Skeletal muscle satellite cell (primary cell): ENCODE data around the gene PAX6.

Source experiments
- H3K27me3 ChIP-seq: 2 replicates; pipeline ENCODE4 v1.7.0; 2013; ENCODE audit warnings: low read length; ENCODE audit not compliant: control insufficient read depth, insufficient read depth
- H3K36me3 ChIP-seq: 2 replicates; pipeline ENCODE4 v1.7.0; 2013; ENCODE audit warnings: mild to moderate bottlenecking, control low read depth, low read length; ENCODE audit not compliant: insufficient read depth
- H3K4me1 ChIP-seq: 2 replicates; pipeline ENCODE4 v1.7.0; 2013; ENCODE audit warnings: low read length; ENCODE audit not compliant: control insufficient read depth, insufficient read depth
- H3K4me2 ChIP-seq: 2 replicates; pipeline ENCODE4 v1.7.0; 2013; ENCODE audit warnings: mild to moderate bottlenecking, low read length
- H3K4me3 ChIP-seq: 2 replicates; pipeline ENCODE4 v1.7.0; 2013; ENCODE audit warnings: low read length
- H3K9ac ChIP-seq: 2 replicates; pipeline ENCODE4 v1.7.0; 2013; ENCODE audit warnings: mild to moderate bottlenecking, low read depth, low read length, moderate library complexity
- H3K9me3 ChIP-seq: replicated peaks from 2 replicates; pipeline ENCODE4 v1.7.0; 2013; ENCODE audit warnings: mild to moderate bottlenecking, control low read depth, low read length

The PAX6 gene

DNA sequence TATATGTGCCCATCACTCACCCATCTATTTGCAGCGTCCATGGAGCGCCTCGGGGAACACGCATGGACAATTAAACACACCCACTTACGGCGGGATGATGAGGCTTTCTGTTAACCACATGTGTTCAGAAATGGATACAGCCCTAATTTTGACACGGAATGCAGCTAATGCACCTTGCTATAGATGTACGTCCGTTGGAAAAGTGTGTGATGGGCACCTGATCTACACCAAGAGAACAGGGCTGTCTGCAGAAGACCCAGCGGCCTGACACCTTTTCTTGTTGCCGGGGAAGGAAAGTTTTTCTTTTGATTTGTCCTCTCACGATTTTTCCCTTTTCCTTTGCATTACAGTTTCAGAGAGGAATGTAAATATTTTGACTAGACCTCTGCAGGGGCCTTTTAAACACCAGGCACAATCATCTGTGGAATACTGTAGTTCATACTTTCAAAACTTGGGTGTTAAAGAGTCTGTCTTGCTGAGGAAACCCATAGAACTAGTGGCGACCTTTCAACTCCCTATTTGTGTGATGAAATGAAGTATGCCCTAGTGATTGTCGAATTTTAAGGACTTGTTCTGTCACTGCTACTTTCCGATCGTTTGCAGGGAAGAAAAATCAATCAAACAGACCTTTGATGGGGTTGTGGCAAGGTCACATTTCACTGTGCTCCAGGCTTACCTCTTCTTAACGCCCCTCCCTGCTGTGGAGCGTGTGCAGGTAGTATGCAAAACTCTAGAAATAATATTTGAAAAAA is 16.5 kb upstream of the PAX6 start:
- Histone ChIP-seq H3K36me3 (no peaks in the 10 kb centered on the region), H3K9me3 (no peaks in the 10 kb centered on the region), H3K4me2 (peak overlapping the region; percentile 5), H3K27me3 (peaks cover 97% of the 10 kb centered on the region), H3K4me1 (peaks cover 3% of the 10 kb centered on the region), H3K9ac (no peak overlapping the region), H3K4me3 (no peak overlapping the region)

GRCh38 chr11:31826536-31827438 is 15.7 kb upstream of the PAX6 start:
- Histone ChIP-seq H3K36me3 (no peaks in the 10 kb centered on the region), H3K9ac (no peak overlapping the region), H3K4me1 (peaks cover 3% of the 10 kb centered on the region), H3K4me3 (no peak overlapping the region), H3K9me3 (no peaks in the 10 kb centered on the region), H3K4me2 (peak overlapping the region; percentile 5), H3K27me3 (peaks cover 97% of the 10 kb centered on the region)

- H3K4me3 ChIP-seq: no peak overlapping the region
- H3K4me1 ChIP-seq: peaks cover 3% of the 10 kb centered on the region
- H3K9ac ChIP-seq: no peak overlapping the region
- H3K9me3 ChIP-seq: no peaks in the 10 kb centered on the region
- H3K4me2 ChIP-seq: no peak overlapping the region
- no peaks in the 10 kb centered on the region for H3K36me3 ChIP-seq
- peaks cover 98% of the 10 kb centered on the region for H3K27me3 ChIP-seq
These were observed 14.8 kb upstream of the PAX6 start for GRCh38 chr11:31825838-31826484.

DNA sequence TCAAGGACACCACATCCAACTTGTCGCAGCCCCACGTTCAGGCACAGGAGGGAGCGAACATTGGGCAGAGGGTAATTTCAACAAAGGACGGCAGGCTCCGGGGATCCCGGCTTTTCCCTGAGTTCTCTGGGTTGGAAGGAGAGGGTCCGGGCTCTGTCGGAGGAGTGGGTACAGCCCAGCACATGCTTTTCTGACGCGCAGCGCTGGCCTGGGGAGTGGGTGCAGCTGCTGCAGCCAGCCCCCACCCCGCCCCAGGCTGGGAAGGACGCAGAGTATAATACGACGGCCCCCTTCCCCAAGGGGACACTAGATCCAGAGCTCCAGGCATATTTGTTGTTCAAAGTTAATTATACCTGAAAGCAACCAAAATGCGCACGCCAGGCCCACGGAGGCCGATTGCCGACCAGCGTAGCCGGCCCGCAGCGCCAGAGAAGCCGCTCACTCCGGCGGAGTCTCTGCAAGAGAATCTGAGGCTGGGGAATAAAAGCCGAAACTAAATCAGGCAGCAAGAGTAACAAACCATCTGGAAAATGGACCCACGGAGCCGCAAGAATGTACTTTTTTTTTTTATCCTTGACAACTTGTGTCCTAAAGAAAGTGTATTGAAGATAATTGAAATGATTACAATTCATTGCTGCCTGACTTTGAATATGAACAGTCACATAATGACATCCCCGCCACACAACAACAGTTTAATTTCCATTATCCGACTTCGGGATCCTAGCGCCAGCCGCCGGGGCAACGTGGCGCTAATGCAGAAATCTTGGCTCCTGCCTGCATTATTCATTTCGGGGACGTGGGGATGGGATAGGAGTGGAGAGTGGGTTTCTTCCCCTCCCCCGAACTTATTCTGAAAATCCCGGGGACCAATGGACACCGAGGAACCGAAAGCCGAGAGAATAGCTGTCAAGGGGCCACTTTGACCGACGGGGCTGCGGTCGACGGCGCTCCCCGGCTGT is 14.0 kb upstream of the PAX6 start:
- Histone ChIP-seq H3K9me3 (no peaks in the 10 kb centered on the region), H3K27me3 (peaks cover 97% of the 10 kb centered on the region), H3K4me2 (no peak overlapping the region), H3K4me3 (no peak overlapping the region), H3K4me1 (peaks cover 3% of the 10 kb centered on the region), H3K36me3 (no peaks in the 10 kb centered on the region), H3K9ac (no peak overlapping the region)

- peaks cover 97% of the 10 kb centered on the region for H3K27me3 ChIP-seq
- H3K4me3 ChIP-seq: no peak overlapping the region
- no peaks in the 10 kb centered on the region for H3K9me3 ChIP-seq
- no peaks in the 10 kb centered on the region for H3K36me3 ChIP-seq
- H3K9ac ChIP-seq: no peak overlapping the region
- H3K4me1 ChIP-seq: peaks cover 3% of the 10 kb centered on the region
- no peak overlapping the region for H3K4me2 ChIP-seq
These were observed 13.3 kb upstream of the PAX6 start for GRCh38 chr11:31824332-31824878.

DNA sequence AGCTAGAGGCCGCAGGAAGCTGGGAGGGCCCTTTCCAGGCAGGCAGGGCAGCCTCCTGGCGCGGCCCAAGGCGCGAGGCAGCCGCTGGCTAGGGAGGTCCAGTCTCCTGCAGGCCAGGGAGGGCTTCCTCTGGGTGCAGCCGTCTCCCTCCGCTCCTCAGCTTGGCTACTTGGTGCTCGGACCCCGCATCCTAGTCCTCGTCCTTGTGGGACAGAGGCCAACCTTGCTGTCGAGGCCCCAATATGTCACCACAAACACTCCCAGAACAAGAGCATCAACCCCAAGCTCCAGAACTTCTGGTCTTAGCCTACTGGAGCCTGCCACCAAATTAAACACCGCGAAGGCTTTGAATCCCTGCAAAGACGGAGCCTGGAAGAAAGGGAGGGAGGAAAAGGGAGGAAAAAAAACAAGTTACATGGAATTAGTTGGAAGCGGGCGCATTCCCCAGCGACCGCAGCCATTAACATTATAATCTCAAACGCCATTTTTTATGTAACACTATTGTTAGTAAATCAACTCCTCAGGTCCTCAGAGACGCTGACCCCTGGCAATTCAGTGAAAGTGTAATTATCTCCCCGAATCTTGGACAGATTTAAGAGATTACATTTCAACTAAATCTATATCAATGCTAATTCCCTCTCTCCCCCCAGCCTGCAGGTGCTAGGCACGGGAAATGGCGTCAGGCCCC is 12.7 kb upstream of the PAX6 start:
- peaks cover 3% of the 10 kb centered on the region for H3K4me1 ChIP-seq
- no peak overlapping the region for H3K4me2 ChIP-seq
- no peak overlapping the region for H3K9ac ChIP-seq
- no peaks in the 10 kb centered on the region for H3K9me3 ChIP-seq
- H3K4me3 ChIP-seq: no peak overlapping the region
- H3K36me3 ChIP-seq: no peaks in the 10 kb centered on the region
- peaks cover 96% of the 10 kb centered on the region for H3K27me3 ChIP-seq

- no peak overlapping the region for H3K4me3 ChIP-seq
- peaks cover 4% of the 10 kb centered on the region for H3K4me1 ChIP-seq
- H3K9me3 ChIP-seq: no peaks in the 10 kb centered on the region
- H3K4me2 ChIP-seq: no peak overlapping the region
- no peaks in the 10 kb centered on the region for H3K36me3 ChIP-seq
- H3K9ac ChIP-seq: no peak overlapping the region
- peaks cover 97% of the 10 kb centered on the region for H3K27me3 ChIP-seq
These were observed 12.0 kb upstream of the PAX6 start for GRCh38 chr11:31822927-31823643.

GRCh38 chr11:31822175-31822926 is 11.2 kb upstream of the PAX6 start:
- Histone ChIP-seq H3K9ac (no peak overlapping the region), H3K27me3 (peaks cover 97% of the 10 kb centered on the region), H3K36me3 (no peaks in the 10 kb centered on the region), H3K4me3 (no peak overlapping the region), H3K4me1 (peaks cover 11% of the 10 kb centered on the region), H3K9me3 (no peaks in the 10 kb centered on the region), H3K4me2 (no peak overlapping the region)

- Histone ChIP-seq H3K4me3 (no peak overlapping the region), H3K9ac (no peak overlapping the region), H3K4me1 (peaks cover 15% of the 10 kb centered on the region), H3K9me3 (no peaks in the 10 kb centered on the region), H3K27me3 (peaks cover 97% of the 10 kb centered on the region), H3K4me2 (no peak overlapping the region), H3K36me3 (no peaks in the 10 kb centered on the region)
These were observed 10.6 kb upstream of the PAX6 start for GRCh38 chr11:31821766-31822165.
